Measurements from ENCODE around the gene RXRA.

GRCh38 chr9:134320868-134321471 lies 5.3 kb upstream of the RXRA start:
- TF ChIP-seq ZNF558 (CRISPR knock-in tag; IDR thresholded peaks at IDR 0.05; ENCODE audit: borderline replicate concordance) (no peak), EZH2 (conservative IDR thresholded peaks at IDR 0.05; ENCODE audit: low read depth, low read length) (no peak), FOXK2 (IDR thresholded peaks at IDR 0.05) (no peak), POLR2A (IDR thresholded peaks at IDR 0.05; ENCODE audit: insufficient read depth in 1 of 2, low read depth in 2 of 2, low read length in 2 of 2) (no peak), ZNF691 (CRISPR knock-in tag; IDR thresholded peaks at IDR 0.05; ENCODE audit: borderline replicate concordance, low read depth) (no peak; the same call in 1 of the 2 replicates), SUZ12 (IDR thresholded peaks at IDR 0.05; ENCODE audit: low read depth, low read length) (no peak), PAX8 (CRISPR knock-in tag; IDR thresholded peaks at IDR 0.05; ENCODE audit: borderline replicate concordance) (no peak), MAFK (conservative IDR thresholded peaks at IDR 0.05 in 1 of 2, IDR thresholded peaks at IDR 0.05 in 1 of 2; ENCODE audit: low read length in 2 of 2) (no peak), CTCF (CRISPR knock-in tag; IDR thresholded peaks at IDR 0.05) (peak; percentile 38)
